Kidney capillary endothelial cell (primary cell): ENCODE results near the gene CFAP44.
"Not testable (repeated sequence)": the region's sequence is repeated elsewhere in the genome, so short reads cannot be mapped to it uniquely, and the experiment has no call there.

Experiments
- DNase-seq: peaks from one replicate; pipeline ENCODE4 v3.0.0-alpha.2; 2018; ENCODE audit warnings: low spot score

CFAP44 gene

DNA sequence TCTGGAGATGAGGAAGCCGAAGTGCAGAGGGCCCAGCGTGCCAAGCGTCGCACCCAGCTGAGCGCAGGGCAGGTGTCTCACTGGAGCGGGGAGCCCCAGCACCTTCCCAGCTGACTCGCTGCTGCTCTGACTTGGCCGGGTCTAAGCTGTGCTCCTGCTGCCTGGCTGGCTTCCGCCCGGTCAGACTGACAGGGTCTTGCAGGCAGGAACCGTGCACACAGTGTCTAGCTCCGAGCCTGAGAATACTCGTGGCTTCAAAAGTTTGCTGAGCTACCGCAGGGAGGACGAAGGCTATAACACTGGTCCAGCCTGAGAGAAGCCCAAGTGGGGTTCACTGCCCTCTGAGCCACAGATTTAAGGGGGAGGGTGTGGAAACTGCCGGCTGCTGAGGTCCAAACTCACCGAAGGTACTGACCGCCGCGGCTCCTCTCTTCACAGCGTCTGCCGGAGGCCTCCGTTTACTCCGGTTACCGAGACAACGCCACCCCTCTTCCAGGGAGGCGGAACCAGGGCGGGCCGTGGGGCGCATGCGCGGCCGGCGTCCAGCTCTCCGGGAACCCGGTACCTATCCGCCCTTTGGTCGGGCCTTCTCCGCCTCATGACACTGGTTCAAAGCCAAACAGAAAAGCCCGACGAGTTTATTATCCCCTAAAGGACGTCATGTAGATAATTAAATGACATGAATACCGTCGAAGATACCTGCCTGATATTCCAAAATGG lies at the start of gene CFAP44:
Gene CFAP44, minus strand, starts transcription at position 443 of the 720 bp plus-strand sequence. CDS start 7,829 bp downstream, outside the sequence.
- peak; percentile 25 for DNase-seq

- no peak for DNase-seq
Observed at GRCh38 chr3:113485161-113485609, 43.9 kb upstream of the CFAP44 start.

DNA sequence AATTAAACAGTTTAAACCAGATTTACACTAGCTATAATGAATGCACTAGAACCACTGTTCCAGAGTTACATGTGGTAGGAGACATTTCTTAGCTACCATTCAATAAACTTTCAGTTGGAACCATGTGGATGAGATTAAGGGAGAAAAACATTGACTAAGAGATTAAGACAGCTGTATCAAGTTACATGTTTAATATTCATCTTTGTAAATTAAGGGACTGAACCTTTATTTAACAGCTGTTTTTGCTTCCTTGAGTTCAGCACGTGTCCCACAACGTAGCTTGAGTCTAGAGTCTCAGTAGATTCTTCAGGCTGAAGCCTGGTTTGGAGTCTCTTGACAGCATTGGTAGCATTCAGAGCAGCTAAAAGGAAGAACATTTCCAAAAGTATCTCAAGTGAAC lies 27.2 kb upstream of the CFAP44 start:
- no peak for DNase-seq

DNA sequence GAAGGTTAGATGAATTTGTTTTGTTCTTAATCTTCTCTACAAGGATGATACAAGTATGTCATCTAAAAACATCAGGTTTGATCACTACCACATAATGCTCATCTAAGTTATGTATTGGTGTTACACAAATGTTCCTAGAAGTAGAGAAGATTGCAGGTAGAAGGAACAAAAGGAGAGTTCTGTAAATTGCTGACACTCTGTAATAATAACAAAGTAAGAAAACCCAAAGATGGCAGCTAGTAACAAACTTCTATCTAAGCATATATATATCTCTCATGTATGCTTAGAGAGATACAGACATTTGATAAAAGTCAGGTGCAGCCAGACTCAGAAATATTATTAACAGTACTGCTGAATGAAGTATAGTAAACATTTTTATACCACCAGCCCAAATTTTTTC lies 20.2 kb upstream of the CFAP44 start:
- DNase-seq = no peak

DNA sequence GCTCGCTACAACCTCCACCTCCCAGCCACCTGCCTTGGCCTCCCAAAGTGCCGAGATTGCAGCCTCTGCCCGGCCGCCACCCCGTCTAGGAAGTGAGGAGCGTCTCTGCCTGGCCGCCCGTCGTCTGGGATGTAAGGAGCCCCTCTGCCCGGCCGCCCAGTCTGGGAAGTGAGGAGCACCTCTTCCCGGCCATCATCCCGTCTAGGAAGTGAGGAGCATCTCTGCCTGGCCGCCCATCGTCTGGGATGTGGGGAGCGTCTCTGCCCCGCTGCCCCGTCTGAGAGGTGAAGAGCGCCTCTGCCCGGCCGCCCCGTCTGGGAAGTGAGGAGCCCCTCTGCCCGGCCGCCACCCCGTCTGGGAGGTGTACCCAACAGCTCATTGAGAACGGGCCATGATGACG lies 17.3 kb upstream of the CFAP44 start:
- DNase-seq = not testable (repeated sequence)

DNA sequence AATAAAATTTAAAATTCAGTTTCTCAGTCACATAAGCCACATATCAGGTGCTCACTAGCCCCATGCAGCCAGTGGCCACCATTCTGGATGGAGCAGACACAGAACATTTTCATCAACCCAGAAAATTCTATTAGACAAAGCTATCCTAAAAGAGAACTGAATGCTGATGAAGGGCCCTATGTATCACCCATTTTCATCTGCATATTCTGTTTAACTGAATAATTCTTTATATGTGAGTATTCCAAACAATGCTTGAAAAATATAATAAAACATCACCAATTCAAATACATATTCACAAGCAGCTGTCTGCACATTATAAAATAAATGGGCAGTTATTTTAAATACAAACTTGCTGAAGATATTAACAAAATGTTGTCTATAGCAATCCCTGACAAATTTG lies 14.2 kb upstream of the CFAP44 start:
- no peak for DNase-seq

- no peak for DNase-seq
Observed at GRCh38 chr3:113454630-113455029, 13.3 kb upstream of the CFAP44 start.

- no peak for DNase-seq
Observed at GRCh38 chr3:113454057-113454456, 12.8 kb upstream of the CFAP44 start.

GRCh38 chr3:113450911-113451310 lies 9.6 kb upstream of the CFAP44 start:
- no peak for DNase-seq

GRCh38 chr3:113439606-113440005 lies 1.7 kb downstream of the CFAP44 start:
- DNase-seq = no peak

DNA sequence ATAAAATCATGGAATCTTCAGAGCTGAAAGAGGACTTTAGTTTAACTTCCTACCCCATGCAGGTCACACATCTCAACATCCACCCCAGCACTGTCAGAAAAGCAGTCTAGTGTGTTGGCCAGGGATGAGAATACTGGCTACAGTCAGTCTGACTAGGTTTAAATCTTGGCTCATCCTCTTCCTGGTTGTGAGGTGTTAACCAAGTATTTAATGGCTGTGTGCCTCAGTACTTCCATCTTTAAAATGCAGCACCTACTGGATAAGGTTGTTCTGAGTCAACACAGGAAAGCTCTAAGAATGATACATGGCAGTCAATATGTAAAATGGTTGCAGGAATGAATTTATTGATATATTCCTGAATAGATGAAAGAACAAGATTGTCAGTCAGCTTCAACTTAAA lies 3.1 kb downstream of the CFAP44 start:
- DNase-seq = no peak

GRCh38 chr3:113437411-113437810 lies 3.9 kb downstream of the CFAP44 start:
- no peak for DNase-seq

DNA sequence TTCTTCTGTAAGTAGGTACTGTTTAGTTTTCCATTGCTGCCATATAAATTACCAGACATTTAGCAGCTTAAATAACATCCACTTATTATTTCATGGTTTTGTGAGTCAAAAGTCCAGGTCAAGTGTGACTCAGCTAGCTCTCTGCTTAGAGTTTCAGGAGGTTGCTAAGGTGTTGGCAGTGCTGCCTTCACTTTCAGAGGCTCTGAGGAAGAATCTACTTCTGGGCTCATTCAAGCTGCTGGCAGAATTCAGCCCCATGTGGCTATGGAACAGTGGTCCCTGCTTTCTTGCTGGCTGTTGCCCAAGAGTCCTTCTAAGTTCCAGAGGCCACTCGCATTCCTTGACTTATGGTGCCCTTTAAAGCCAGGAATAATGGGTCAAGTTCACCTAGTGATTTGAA lies 4.5 kb downstream of the CFAP44 start:
- no peak for DNase-seq

- no peak for DNase-seq
Observed at GRCh38 chr3:113431811-113432210, 9.5 kb downstream of the CFAP44 start.

- DNase-seq = no peak
Observed at GRCh38 chr3:113428581-113428980, 12.7 kb downstream of the CFAP44 start.

DNA sequence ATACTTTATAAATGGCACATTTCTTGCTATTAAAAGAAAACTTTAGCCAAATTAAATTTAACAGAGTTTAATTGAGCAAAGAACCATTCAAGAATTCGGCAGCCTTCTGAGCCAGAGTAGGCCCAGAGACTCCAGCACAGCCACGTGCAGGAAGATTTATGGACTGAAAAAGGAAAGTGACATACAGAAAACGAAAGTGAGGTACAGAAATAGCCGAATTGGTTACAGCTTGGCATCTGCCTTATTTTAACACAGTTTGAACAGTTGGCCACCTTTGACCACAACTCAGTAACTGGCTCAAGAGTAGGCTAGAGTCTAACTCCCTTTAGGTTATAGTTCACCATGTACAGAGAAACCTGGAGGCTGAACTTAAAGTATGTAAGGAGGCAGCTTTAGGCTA lies 17.6 kb downstream of the CFAP44 start:
- DNase-seq = no peak

DNA sequence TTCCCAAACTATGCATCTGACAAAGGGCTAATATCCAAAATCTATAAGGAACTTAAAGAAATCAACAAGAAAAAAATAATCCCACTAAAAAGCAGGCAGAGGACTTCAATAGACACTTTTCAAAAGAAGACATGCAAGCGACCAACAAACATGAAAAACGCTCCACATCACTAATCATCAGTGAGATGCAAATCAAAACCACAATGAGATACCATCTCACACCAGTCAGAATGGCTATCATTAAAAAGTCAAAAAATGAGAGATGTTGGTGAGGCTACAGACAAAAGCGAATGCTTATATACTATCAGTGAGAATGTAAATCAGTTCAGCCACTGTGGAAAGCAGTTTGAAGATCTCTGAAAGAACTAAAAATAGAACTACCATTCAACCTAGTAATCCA lies 20.2 kb downstream of the CFAP44 start:
- no peak for DNase-seq

- DNase-seq = no peak
Observed at GRCh38 chr3:113409676-113410075, 31.6 kb downstream of the CFAP44 start.

DNA sequence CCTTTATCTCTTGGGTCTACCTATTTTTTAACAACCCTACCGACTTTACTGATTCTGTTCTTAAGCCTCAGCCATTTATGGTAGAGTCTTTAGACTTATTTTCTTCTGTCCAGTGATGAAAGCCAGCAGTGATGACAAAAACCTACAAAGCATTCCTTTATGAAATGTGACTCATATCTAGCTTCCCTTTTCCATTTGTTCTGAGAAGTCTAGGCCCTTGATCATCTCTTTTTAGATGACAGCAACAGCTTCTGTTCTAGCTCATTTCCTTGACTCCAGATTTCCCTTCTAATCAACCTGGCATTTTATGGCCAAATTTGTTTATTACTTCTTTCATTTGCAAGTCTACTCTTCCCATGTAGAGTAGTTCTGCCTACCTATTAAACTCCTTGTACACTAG lies 36.1 kb downstream of the CFAP44 start:
- peak; percentile 75 for DNase-seq

- no peak for DNase-seq
Observed at GRCh38 chr3:113404637-113405036, 36.7 kb downstream of the CFAP44 start.
